TTC549 (cell line): ENCODE data around the gene CHCHD6.

ENCODE experiments used
- FAIRE-seq: peaks from 2 replicates; lab custom pipeline; 2012; peaks lifted over from hg19 to GRCh38; lab: Jason Lieb, UNC

The CHCHD6 gene

GRCh38 chr3:126743350-126743749 is 39.3 kb downstream of the CHCHD6 start:
- FAIRE-seq = no peak

GRCh38 chr3:126743781-126744180 is 39.7 kb downstream of the CHCHD6 start:
- FAIRE-seq = no peak

GRCh38 chr3:126745760-126746394 is 41.8 kb downstream of the CHCHD6 start:
- FAIRE-seq = no peak

- no peak for FAIRE-seq
These were observed 42.5 kb downstream of the CHCHD6 start for GRCh38 chr3:126746395-126747177.

- FAIRE-seq = no peak
These were observed 43.7 kb downstream of the CHCHD6 start for GRCh38 chr3:126747768-126748167.

- no peak for FAIRE-seq
These were observed 44.9 kb downstream of the CHCHD6 start for GRCh38 chr3:126748701-126749546.

GRCh38 chr3:126749547-126749875 is 45.5 kb downstream of the CHCHD6 start:
- FAIRE-seq = no peak

- no peak for FAIRE-seq
These were observed 46.1 kb downstream of the CHCHD6 start for GRCh38 chr3:126749931-126750755.

GRCh38 chr3:126750756-126751121 is 46.7 kb downstream of the CHCHD6 start:
- FAIRE-seq = no peak

GRCh38 chr3:126751611-126752302 is 47.7 kb downstream of the CHCHD6 start:
- no peak for FAIRE-seq

- FAIRE-seq = no peak
These were observed 48.5 kb downstream of the CHCHD6 start for GRCh38 chr3:126752303-126753190.

GRCh38 chr3:126753191-126754160 is 49.4 kb downstream of the CHCHD6 start:
- no peak for FAIRE-seq

- no peak for FAIRE-seq
These were observed 51.8 kb downstream of the CHCHD6 start for GRCh38 chr3:126755866-126756265.

- FAIRE-seq = no peak
These were observed 54.0 kb downstream of the CHCHD6 start for GRCh38 chr3:126758026-126758425.

- FAIRE-seq = no peak
These were observed 54.8 kb downstream of the CHCHD6 start for GRCh38 chr3:126758882-126759281.

- FAIRE-seq = no peak
These were observed 56.5 kb downstream of the CHCHD6 start for GRCh38 chr3:126760541-126760940.

- no peak for FAIRE-seq
These were observed 59.0 kb downstream of the CHCHD6 start for GRCh38 chr3:126763035-126763434.

GRCh38 chr3:126765187-126766069 is 61.4 kb downstream of the CHCHD6 start:
- FAIRE-seq = no peak
